SK-N-SH treated with all-trans-retinoic acid at 6 μM for 48 hours (cell line): ENCODE data around the gene ABCC1.

Experiments
- ATAC-seq: fragments of 200-7000 bp; cut with Tn5 transposase; 3 replicates; pipeline ENCODE4 v1.9.1; 2020; ENCODE audit warnings: mild to moderate bottlenecking, moderate library complexity
- ARNTL ChIP-seq: fragments of 450-650 bp; formaldehyde crosslinking; IDR thresholded peaks from 2 replicates; pipeline ENCODE4 v1.5.0; 2020; ENCODE audit warnings: low read depth, mild to moderate bottlenecking, moderate library complexity, borderline replicate concordance
- BACH2 ChIP-seq: fragments of 250-450 bp; sonication (Bioruptor Pico); IDR thresholded peaks from 2 replicates; pipeline ENCODE4 v1.9.0; 2021; ENCODE audit warnings: mild to moderate bottlenecking, borderline replicate concordance
- CSDC2 ChIP-seq: fragments of 250-450 bp; sonication (Bioruptor Pico); IDR thresholded peaks from 2 replicates; pipeline ENCODE4 v1.5.0; 2020; ENCODE audit warnings: mild to moderate bottlenecking, moderate library complexity
- CSRNP3 ChIP-seq: fragments of 250-450 bp; sonication (Bioruptor Pico); IDR thresholded peaks from 2 replicates; pipeline ENCODE4 v1.5.1; 2021; ENCODE audit warnings: mild to moderate bottlenecking, moderate library complexity
- ESRRG ChIP-seq: fragments of 250-450 bp; sonication (Bioruptor Pico); IDR thresholded peaks from 2 replicates; pipeline ENCODE4 v1.6.1; 2021; ENCODE audit warnings: mild to moderate bottlenecking
- GLIS3 ChIP-seq: fragments of 250-450 bp; sonication (Bioruptor Pico); IDR thresholded peaks from 2 replicates; pipeline ENCODE4 v1.5.0; 2020; ENCODE audit warnings: mild to moderate bottlenecking, moderate library complexity
- ISL1 ChIP-seq: fragments of 250-450 bp; sonication (Bioruptor Pico); IDR thresholded peaks from 2 replicates; pipeline ENCODE4 v2.1.2; 2022; ENCODE audit warnings: mild to moderate bottlenecking, moderate library complexity
- OSR1 ChIP-seq: fragments of 250-450 bp; sonication (Bioruptor Pico); IDR thresholded peaks from 2 replicates; pipeline ENCODE4 v1.8.0; 2022; ENCODE audit warnings: moderate library complexity, mild to moderate bottlenecking, inconsistent platforms
- PATZ1 ChIP-seq: fragments of 250-450 bp; sonication (Bioruptor Pico); IDR thresholded peaks from 2 replicates; pipeline ENCODE4 v1.8.0; 2020; ENCODE audit warnings: mild to moderate bottlenecking, moderate library complexity, borderline replicate concordance
- POU6F1 ChIP-seq: fragments of 250-450 bp; sonication (Bioruptor Pico); IDR thresholded peaks from 2 replicates; pipeline ENCODE4 v1.8.0; 2021; ENCODE audit warnings: low read depth, mild to moderate bottlenecking, moderate library complexity, borderline replicate concordance
- PPARA ChIP-seq: fragments of 250-450 bp; sonication (Bioruptor Pico); IDR thresholded peaks from 2 replicates; pipeline ENCODE4 v1.5.0; 2020; ENCODE audit warnings: mild to moderate bottlenecking, borderline replicate concordance
- RARB ChIP-seq: fragments of 250-450 bp; sonication (Bioruptor Pico); IDR thresholded peaks from 2 replicates; pipeline ENCODE4 v1.8.0; 2021; ENCODE audit warnings: mild to moderate bottlenecking, moderate library complexity
- SNAI2 ChIP-seq: fragments of 250-450 bp; sonication (Bioruptor Pico); IDR thresholded peaks from 2 replicates; pipeline ENCODE4 v1.5.0; 2020; ENCODE audit warnings: mild to moderate bottlenecking, moderate library complexity
- TCF4 ChIP-seq: fragments of 250-450 bp; sonication (Bioruptor Pico); IDR thresholded peaks from 2 replicates; pipeline ENCODE4 v1.8.0; 2021; ENCODE audit warnings: mild to moderate bottlenecking, moderate library complexity, borderline replicate concordance
- TOX ChIP-seq: fragments of 250-450 bp; sonication (Bioruptor Pico); IDR thresholded peaks from 2 replicates; pipeline ENCODE4 v1.8.0; 2021; ENCODE audit warnings: mild to moderate bottlenecking, moderate library complexity, borderline replicate concordance
- TSHZ2 ChIP-seq: fragments of 250-450 bp; sonication (Bioruptor Pico); IDR thresholded peaks from 2 replicates; pipeline ENCODE4 v1.5.0; 2020; ENCODE audit warnings: mild to moderate bottlenecking, moderate library complexity
- ZC3H10 ChIP-seq: fragments of 250-450 bp; sonication (Bioruptor Pico); IDR thresholded peaks from 2 replicates; pipeline ENCODE4 v1.5.1; 2021; ENCODE audit warnings: mild to moderate bottlenecking, moderate library complexity
- ZFP30 ChIP-seq: fragments of 450-650 bp; formaldehyde crosslinking; IDR thresholded peaks from 2 replicates; pipeline ENCODE4 v1.5.0; 2022; ENCODE audit warnings: mild to moderate bottlenecking, moderate library complexity
- ZNF565 ChIP-seq: fragments of 450-650 bp; formaldehyde crosslinking; conservative IDR thresholded peaks from 2 replicates; pipeline ENCODE4 v1.5.0; 2020; ENCODE audit warnings: low read depth, mild to moderate bottlenecking, moderate library complexity
- ZNF8 ChIP-seq: fragments of 450-650 bp; formaldehyde crosslinking; IDR thresholded peaks from 2 replicates; pipeline ENCODE4 v1.5.0; 2020; ENCODE audit warnings: mild to moderate bottlenecking, moderate library complexity

Gene ABCC1

GRCh38 chr16:16185095-16185494, 235.7 kb downstream of the ABCC1 start:
- TF ChIP-seq BACH2 (CRISPR knock-in tag) (no peak), SNAI2 (CRISPR knock-in tag) (no peak), ZC3H10 (CRISPR knock-in tag) (no peak), POU6F1 (CRISPR knock-in tag) (no peak), GLIS3 (CRISPR knock-in tag) (no peak), ZFP30 (CRISPR knock-in tag) (no peak), ESRRG (no peak), RARB (CRISPR knock-in tag) (no peak), ZNF565 (CRISPR knock-in tag) (no peak), ARNTL (CRISPR knock-in tag) (no peak), CSRNP3 (no peak), ZNF8 (CRISPR knock-in tag) (no peak), TOX (CRISPR knock-in tag) (no peak), ISL1 (CRISPR knock-in tag) (no peak), TSHZ2 (CRISPR knock-in tag) (no peak), CSDC2 (no peak), OSR1 (CRISPR knock-in tag) (no peak)
- ATAC-seq: no peak

- no peak for ATAC-seq
- TF ChIP-seq PPARA (CRISPR knock-in tag) (no peak), SNAI2 (CRISPR knock-in tag) (no peak), PATZ1 (CRISPR knock-in tag) (no peak), ARNTL (CRISPR knock-in tag) (no peak), POU6F1 (CRISPR knock-in tag) (no peak), TSHZ2 (CRISPR knock-in tag) (no peak), ZFP30 (CRISPR knock-in tag) (no peak), ISL1 (CRISPR knock-in tag) (no peak), ZC3H10 (CRISPR knock-in tag) (no peak), TCF4 (no peak), RARB (CRISPR knock-in tag) (no peak), CSRNP3 (no peak), TOX (CRISPR knock-in tag) (no peak)
Observed at GRCh38 chr16:16186820-16187219, 237.4 kb downstream of the ABCC1 start.
